HG03175 (cell line): ENCODE measurements around the gene ZNF667.
A peak's percentile ranks its signal among the peaks of the same experiment; 100 is the strongest.

ENCODE experiments used
- ATAC-seq: cut with Tn5 transposase; IDR thresholded peaks from one replicate; pipeline ENCODE4 v1.9.1; 2021; ENCODE audit warnings: mild to moderate bottlenecking, moderate library complexity; ENCODE audit not compliant: unreplicated experiment

ZNF667 gene

DNA sequence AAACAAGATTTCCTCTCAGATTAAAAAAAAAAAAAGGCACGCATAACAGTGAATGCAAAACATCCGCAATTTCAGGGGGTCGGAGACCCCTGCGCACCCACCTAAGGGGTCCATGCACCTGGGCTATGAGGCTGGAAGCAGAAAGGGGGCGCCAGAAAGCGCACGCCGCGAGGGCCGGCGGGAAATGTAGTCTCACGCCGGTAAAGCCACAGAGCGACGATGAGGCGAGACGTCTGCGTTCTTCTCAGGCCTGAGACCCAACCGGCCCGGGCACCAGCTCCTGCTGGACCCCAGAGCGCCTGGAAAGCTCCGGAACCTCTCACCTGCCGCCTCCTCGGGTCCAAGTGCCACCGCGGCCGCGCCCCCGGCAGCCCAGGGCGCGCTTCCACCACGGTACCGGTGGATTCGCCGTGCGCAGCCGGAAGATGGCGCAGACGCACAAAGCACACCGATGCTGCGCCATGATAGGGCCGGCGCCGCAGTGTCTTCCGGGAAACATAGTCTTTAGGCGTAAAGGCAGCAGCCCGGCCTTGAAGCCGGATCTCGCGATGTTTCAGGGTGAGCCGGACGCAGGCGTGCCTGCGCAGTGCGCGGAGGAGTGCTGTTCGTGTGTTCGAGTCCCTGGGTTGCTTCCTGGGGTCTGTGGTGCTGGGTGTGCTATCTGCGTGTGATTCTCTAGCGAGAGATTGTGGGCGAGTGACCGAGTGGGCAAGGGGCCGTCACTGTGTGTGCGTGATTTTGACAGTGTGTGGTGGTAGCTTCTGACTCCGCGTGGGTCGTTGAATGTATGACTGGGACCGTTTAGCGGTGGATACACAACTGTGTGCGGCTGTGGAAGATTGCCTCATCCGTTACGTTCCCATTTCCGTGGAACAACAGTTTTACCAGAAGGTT is 83.8 kb downstream of the ZNF667 start, which contains the start of gene ZNF582:
Gene ZNF582 (minus strand): TSS at position 416 of the 894 bp plus-strand sequence. CDS start 1,782 bp downstream, outside the sequence.
- peak; percentile 93 for ATAC-seq
